Astrocyte (in vitro differentiated cells and primary cell): Measurements from ENCODE around the gene DCLK1. TPM values are rescaled to one million over a fixed set of nuclear protein-coding genes. Genes with fewer than 3 reads are reported as not detected.
A peak's percentile ranks its signal among the peaks of the same experiment; 100 is the strongest.

ENCODE experiments used
- DNase-seq: peaks from one replicate; pipeline ENCODE4 v3.0.0-alpha.2; 2010; ENCODE audit warnings: low read depth
- FAIRE-seq: peaks from 2 replicates; lab custom pipeline; 2011; peaks lifted over from hg19 to GRCh38; lab: Jason Lieb, UNC
- H2AFZ ChIP-seq: 2 replicates; pipeline ENCODE4 v1.6.0; 2012; ENCODE audit warnings: low read depth, low read length, inconsistent platforms
- H3K27ac ChIP-seq: 2 replicates; pipeline ENCODE4 v1.5.1; 2011; ENCODE audit warnings: low read depth, low read length, inconsistent platforms
- H3K27me3 ChIP-seq: 2 replicates; pipeline ENCODE4 v1.6.0; 2011; ENCODE audit warnings: low read length, inconsistent platforms; ENCODE audit not compliant: insufficient read depth
- H3K36me3 ChIP-seq: 2 replicates; pipeline ENCODE4 v1.5.1; 2011; ENCODE audit warnings: low read length, inconsistent platforms; ENCODE audit not compliant: insufficient read depth
- H3K4me1 ChIP-seq: 2 replicates; pipeline ENCODE4 v1.5.1; 2011; ENCODE audit warnings: low read length, inconsistent platforms; ENCODE audit not compliant: insufficient read depth
- H3K4me2 ChIP-seq: 2 replicates; pipeline ENCODE4 v1.6.0; 2012; ENCODE audit warnings: low read length, inconsistent platforms
- H3K4me3 ChIP-seq: 2 replicates; pipeline ENCODE4 v1.5.1; 2011; ENCODE audit warnings: low read depth, mild to moderate bottlenecking, low read length, inconsistent platforms; ENCODE audit not compliant: insufficient read depth
- H3K79me2 ChIP-seq: 2 replicates; pipeline ENCODE4 v1.6.0; 2012; ENCODE audit warnings: mild to moderate bottlenecking, low read length, inconsistent platforms; ENCODE audit not compliant: insufficient read depth
- H3K9ac ChIP-seq: 2 replicates; pipeline ENCODE4 v1.6.0; 2012; ENCODE audit warnings: mild to moderate bottlenecking, low read length, inconsistent platforms
- H3K9me3 ChIP-seq: 2 replicates; pipeline ENCODE4 v1.5.1; 2012; ENCODE audit warnings: low read depth, mild to moderate bottlenecking, low read length, inconsistent platforms; ENCODE audit not compliant: insufficient read depth
- H4K20me1 ChIP-seq: 2 replicates; pipeline ENCODE4 v1.6.0; 2012; ENCODE audit warnings: low read length, inconsistent platforms; ENCODE audit not compliant: insufficient read depth
- H3K27ac Mint-ChIP-seq: one replicate; pipeline ENCODE4 v1.8.0; 2021; ENCODE audit warnings: mild to moderate bottlenecking, mixed read lengths; ENCODE audit not compliant: unreplicated experiment
- H3K27me3 Mint-ChIP-seq: one replicate; pipeline ENCODE4 v1.8.0; 2021; ENCODE audit warnings: low read depth, mixed read lengths; ENCODE audit not compliant: unreplicated experiment
- H3K36me3 Mint-ChIP-seq: one replicate; pipeline ENCODE4 v1.8.0; 2021; ENCODE audit warnings: low read depth, mixed read lengths; ENCODE audit not compliant: unreplicated experiment
- H3K4me1 Mint-ChIP-seq: one replicate; pipeline ENCODE4 v1.8.0; 2021; ENCODE audit warnings: low read depth, mixed read lengths; ENCODE audit not compliant: unreplicated experiment
- H3K4me3 Mint-ChIP-seq: one replicate; pipeline ENCODE4 v1.8.0; 2021; ENCODE audit warnings: mild to moderate bottlenecking, moderate library complexity, mixed read lengths; ENCODE audit not compliant: unreplicated experiment
- H3K9me3 Mint-ChIP-seq: one replicate; pipeline ENCODE4 v1.8.0; 2021; ENCODE audit warnings: mild to moderate bottlenecking, mixed read lengths; ENCODE audit not compliant: unreplicated experiment
- EZH2 ChIP-seq: IDR thresholded peaks from 2 replicates; pipeline ENCODE4 v1.6.1; 2012; ENCODE audit warnings: mild to moderate bottlenecking, low read length, inconsistent platforms; ENCODE audit not compliant: insufficient read depth
- total RNA-seq: library from RNA; stranded (reverse); gene quantifications from 2 replicates; pipeline ENCODE4 v1.2.1, GENCODE V29; 2021
- TF ChIP-seq, protein P1 (sequence below): IDR thresholded peaks from 2 replicates; pipeline ENCODE4 v1.5.1; 2011; ENCODE audit warnings: low read depth, mild to moderate bottlenecking, inconsistent platforms, low read length, moderate library complexity; ENCODE audit not compliant: insufficient read depth

Gene DCLK1
- total RNA-seq, 1 donor from 2014 or later: 4.9 TPM

DNA sequence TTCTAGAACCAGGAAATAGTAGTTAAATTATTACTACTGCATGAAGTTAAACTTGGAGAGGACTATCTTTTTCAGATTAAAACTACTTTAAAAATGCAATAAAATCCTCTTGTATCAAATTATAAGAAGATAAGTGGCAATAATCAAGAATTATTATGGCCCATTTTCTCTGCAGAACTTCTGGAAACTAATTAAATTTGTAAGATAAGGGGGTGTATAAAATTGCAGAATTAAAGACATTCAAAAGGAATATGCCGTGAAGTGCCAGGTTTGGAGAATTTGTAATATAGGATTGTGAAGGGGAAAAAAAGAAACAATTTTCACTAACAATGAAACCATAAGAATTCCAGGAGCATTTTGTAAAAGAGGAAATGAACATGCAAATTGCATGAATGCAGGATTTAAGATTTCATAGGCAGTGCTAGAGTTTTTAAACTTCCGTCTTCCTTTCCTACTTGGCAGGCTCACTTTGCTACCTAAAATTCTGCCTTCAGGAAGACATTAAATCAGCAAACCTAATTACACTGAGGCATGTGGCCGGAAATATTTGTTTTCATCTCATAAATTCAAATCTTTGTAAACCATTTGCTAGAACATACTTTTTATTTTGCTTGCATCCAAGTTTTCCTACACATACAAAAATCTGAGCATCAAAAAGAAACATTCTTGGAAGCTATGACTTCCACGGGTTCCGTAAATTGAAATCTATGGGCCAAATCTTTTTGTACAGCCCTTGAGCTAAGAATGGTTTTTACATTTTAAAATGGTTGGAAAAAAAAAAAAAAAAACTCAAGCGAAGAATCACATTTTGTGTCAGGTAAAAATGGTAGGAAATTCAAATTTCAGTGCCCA lies 166.9 kb downstream of the DCLK1 start:
- H3K4me3 Mint-ChIP-seq: peak overlapping the region; percentile 17
- Histone ChIP-seq H3K27me3 (no peaks in the 10 kb centered on the region), H3K4me1 (peaks cover 8% of the 10 kb centered on the region), H3K79me2 (no peaks in the 10 kb centered on the region), H3K4me2 (no peak overlapping the region), H2AFZ (no peak overlapping the region), H3K36me3 (no peaks in the 10 kb centered on the region), H3K27ac (no peak overlapping the region), H4K20me1 (no peaks in the 10 kb centered on the region), H3K4me3 (no peak overlapping the region), H3K9me3 (no peaks in the 10 kb centered on the region), H3K9ac (no peak overlapping the region)
- H3K27me3 Mint-ChIP-seq: no peaks in the 10 kb centered on the region
- peaks cover 5% of the 10 kb centered on the region for H3K9me3 Mint-ChIP-seq
- FAIRE-seq (no peak), DNase-seq (no peak)
- no peaks in the 10 kb centered on the region for H3K36me3 Mint-ChIP-seq
- H3K27ac Mint-ChIP-seq: no peak overlapping the region
- H3K4me1 Mint-ChIP-seq: peaks cover 23% of the 10 kb centered on the region
- TF ChIP-seq, protein P1, sequence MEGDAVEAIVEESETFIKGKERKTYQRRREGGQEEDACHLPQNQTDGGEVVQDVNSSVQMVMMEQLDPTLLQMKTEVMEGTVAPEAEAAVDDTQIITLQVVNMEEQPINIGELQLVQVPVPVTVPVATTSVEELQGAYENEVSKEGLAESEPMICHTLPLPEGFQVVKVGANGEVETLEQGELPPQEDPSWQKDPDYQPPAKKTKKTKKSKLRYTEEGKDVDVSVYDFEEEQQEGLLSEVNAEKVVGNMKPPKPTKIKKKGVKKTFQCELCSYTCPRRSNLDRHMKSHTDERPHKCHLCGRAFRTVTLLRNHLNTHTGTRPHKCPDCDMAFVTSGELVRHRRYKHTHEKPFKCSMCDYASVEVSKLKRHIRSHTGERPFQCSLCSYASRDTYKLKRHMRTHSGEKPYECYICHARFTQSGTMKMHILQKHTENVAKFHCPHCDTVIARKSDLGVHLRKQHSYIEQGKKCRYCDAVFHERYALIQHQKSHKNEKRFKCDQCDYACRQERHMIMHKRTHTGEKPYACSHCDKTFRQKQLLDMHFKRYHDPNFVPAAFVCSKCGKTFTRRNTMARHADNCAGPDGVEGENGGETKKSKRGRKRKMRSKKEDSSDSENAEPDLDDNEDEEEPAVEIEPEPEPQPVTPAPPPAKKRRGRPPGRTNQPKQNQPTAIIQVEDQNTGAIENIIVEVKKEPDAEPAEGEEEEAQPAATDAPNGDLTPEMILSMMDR: no peak
- no peak for TF ChIP-seq EZH2

DNA sequence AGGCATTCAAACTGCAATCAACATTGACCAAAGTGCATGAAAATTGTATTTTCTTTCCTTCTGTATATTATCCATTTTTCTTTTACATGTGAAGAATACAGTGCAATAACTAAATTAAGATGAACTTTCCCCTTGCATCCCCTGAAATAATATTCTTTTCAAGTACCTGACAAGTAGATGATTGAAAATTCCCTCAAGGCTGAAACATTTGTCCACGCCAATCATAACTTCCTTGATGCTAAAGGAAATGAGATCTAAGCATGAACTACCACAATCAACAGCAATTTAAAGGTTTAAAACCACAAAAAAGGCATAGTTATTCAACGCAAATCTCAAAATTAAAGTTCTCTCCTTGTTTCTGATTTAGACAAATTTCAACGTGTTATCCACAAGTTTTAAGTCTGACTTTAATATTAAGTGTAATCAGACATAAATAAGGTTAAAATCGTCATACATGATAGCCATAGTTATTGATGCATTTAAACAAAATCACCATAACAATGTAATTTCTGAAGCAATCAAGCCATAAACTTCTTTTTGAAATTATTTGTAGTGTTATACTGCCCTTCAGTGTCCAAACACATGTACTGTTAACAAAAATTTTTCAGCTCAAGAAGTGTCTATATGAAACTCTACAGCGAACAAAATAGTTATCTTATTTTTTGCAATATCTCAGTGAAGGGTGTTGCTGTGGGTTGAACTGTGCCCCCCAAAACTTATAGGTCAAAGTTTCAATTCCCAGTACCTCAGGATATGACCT lies 169.5 kb downstream of the DCLK1 start:
- Histone ChIP-seq H3K4me3 (no peak overlapping the region), H3K27ac (peak overlapping the region; percentile 20), H3K27me3 (no peaks in the 10 kb centered on the region), H3K36me3 (no peaks in the 10 kb centered on the region), H2AFZ (no peak overlapping the region), H4K20me1 (peaks cover 6% of the 10 kb centered on the region), H3K4me2 (peak overlapping the region; percentile 40), H3K79me2 (peaks cover 6% of the 10 kb centered on the region), H3K9me3 (no peaks in the 10 kb centered on the region), H3K4me1 (peaks cover 8% of the 10 kb centered on the region), H3K9ac (peak overlapping the region; percentile 6)
- H3K4me3 Mint-ChIP-seq: no peak overlapping the region
- no peak for FAIRE-seq
- H3K36me3 Mint-ChIP-seq: no peaks in the 10 kb centered on the region
- peaks cover 23% of the 10 kb centered on the region for H3K4me1 Mint-ChIP-seq
- H3K27me3 Mint-ChIP-seq: no peaks in the 10 kb centered on the region
- DNase-seq: no peak
- no peak overlapping the region for H3K27ac Mint-ChIP-seq
- TF ChIP-seq EZH2: no peak
- TF ChIP-seq, protein P1: peak; percentile 27
- no peaks in the 10 kb centered on the region for H3K9me3 Mint-ChIP-seq
